Astrocyte (in vitro differentiated cells and primary cell): ENCODE data around the gene BPIFB3. TPM values are rescaled to one million over a fixed set of nuclear protein-coding genes. Genes with fewer than 3 reads are reported as not detected.

Source experiments
- DNase-seq: peaks from one replicate; pipeline ENCODE4 v3.0.0-alpha.2; 2010; ENCODE audit warnings: low read depth
- FAIRE-seq: peaks from 2 replicates; lab custom pipeline; 2011; peaks lifted over from hg19 to GRCh38; lab: Jason Lieb, UNC
- H2AFZ ChIP-seq: 2 replicates; pipeline ENCODE4 v1.6.0; 2012; ENCODE audit warnings: low read depth, low read length, inconsistent platforms
- H3K27ac ChIP-seq: 2 replicates; pipeline ENCODE4 v1.5.1; 2011; ENCODE audit warnings: low read depth, low read length, inconsistent platforms
- H3K27me3 ChIP-seq: 2 replicates; pipeline ENCODE4 v1.6.0; 2011; ENCODE audit warnings: low read length, inconsistent platforms; ENCODE audit not compliant: insufficient read depth
- H3K36me3 ChIP-seq: 2 replicates; pipeline ENCODE4 v1.5.1; 2011; ENCODE audit warnings: low read length, inconsistent platforms; ENCODE audit not compliant: insufficient read depth
- H3K4me1 ChIP-seq: 2 replicates; pipeline ENCODE4 v1.5.1; 2011; ENCODE audit warnings: low read length, inconsistent platforms; ENCODE audit not compliant: insufficient read depth
- H3K4me2 ChIP-seq: 2 replicates; pipeline ENCODE4 v1.6.0; 2012; ENCODE audit warnings: low read length, inconsistent platforms
- H3K4me3 ChIP-seq: 2 replicates; pipeline ENCODE4 v1.5.1; 2011; ENCODE audit warnings: low read depth, mild to moderate bottlenecking, low read length, inconsistent platforms; ENCODE audit not compliant: insufficient read depth
- H3K79me2 ChIP-seq: 2 replicates; pipeline ENCODE4 v1.6.0; 2012; ENCODE audit warnings: mild to moderate bottlenecking, low read length, inconsistent platforms; ENCODE audit not compliant: insufficient read depth
- H3K9ac ChIP-seq: 2 replicates; pipeline ENCODE4 v1.6.0; 2012; ENCODE audit warnings: mild to moderate bottlenecking, low read length, inconsistent platforms
- H3K9me3 ChIP-seq: 2 replicates; pipeline ENCODE4 v1.5.1; 2012; ENCODE audit warnings: low read depth, mild to moderate bottlenecking, low read length, inconsistent platforms; ENCODE audit not compliant: insufficient read depth
- H4K20me1 ChIP-seq: 2 replicates; pipeline ENCODE4 v1.6.0; 2012; ENCODE audit warnings: low read length, inconsistent platforms; ENCODE audit not compliant: insufficient read depth
- H3K27ac Mint-ChIP-seq: one replicate; pipeline ENCODE4 v1.8.0; 2021; ENCODE audit warnings: mild to moderate bottlenecking, mixed read lengths; ENCODE audit not compliant: unreplicated experiment
- H3K27me3 Mint-ChIP-seq: one replicate; pipeline ENCODE4 v1.8.0; 2021; ENCODE audit warnings: low read depth, mixed read lengths; ENCODE audit not compliant: unreplicated experiment
- H3K36me3 Mint-ChIP-seq: one replicate; pipeline ENCODE4 v1.8.0; 2021; ENCODE audit warnings: low read depth, mixed read lengths; ENCODE audit not compliant: unreplicated experiment
- H3K4me1 Mint-ChIP-seq: one replicate; pipeline ENCODE4 v1.8.0; 2021; ENCODE audit warnings: low read depth, mixed read lengths; ENCODE audit not compliant: unreplicated experiment
- H3K4me3 Mint-ChIP-seq: one replicate; pipeline ENCODE4 v1.8.0; 2021; ENCODE audit warnings: mild to moderate bottlenecking, moderate library complexity, mixed read lengths; ENCODE audit not compliant: unreplicated experiment
- H3K9me3 Mint-ChIP-seq: one replicate; pipeline ENCODE4 v1.8.0; 2021; ENCODE audit warnings: mild to moderate bottlenecking, mixed read lengths; ENCODE audit not compliant: unreplicated experiment
- EZH2 ChIP-seq: IDR thresholded peaks from 2 replicates; pipeline ENCODE4 v1.6.1; 2012; ENCODE audit warnings: mild to moderate bottlenecking, low read length, inconsistent platforms; ENCODE audit not compliant: insufficient read depth
- total RNA-seq: library from RNA; stranded (reverse); gene quantifications from 2 replicates; pipeline ENCODE4 v1.2.1, GENCODE V29; 2021
- TF ChIP-seq, protein P1 (sequence below): IDR thresholded peaks from 2 replicates; pipeline ENCODE4 v1.5.1; 2011; ENCODE audit warnings: low read depth, mild to moderate bottlenecking, inconsistent platforms, low read length, moderate library complexity; ENCODE audit not compliant: insufficient read depth

Gene BPIFB3
- total RNA-seq, 1 donor from 2014 or later, result not detected

GRCh38 chr20:33070111-33071053 lies 16.7 kb downstream of the BPIFB3 start:
- Histone ChIP-seq H4K20me1 (no peaks in the 10 kb centered on the region), H3K4me1 (no peaks in the 10 kb centered on the region), H3K79me2 (no peaks in the 10 kb centered on the region), H3K9me3 (no peaks in the 10 kb centered on the region), H2AFZ (no peak overlapping the region), H3K4me3 (no peak overlapping the region), H3K27me3 (peaks cover 2% of the 10 kb centered on the region), H3K9ac (no peak overlapping the region), H3K4me2 (no peak overlapping the region), H3K27ac (no peak overlapping the region), H3K36me3 (no peaks in the 10 kb centered on the region)
- DNase-seq (no peak), FAIRE-seq (no peak)
- H3K4me1 Mint-ChIP-seq, result no peaks in the 10 kb centered on the region
- H3K27ac Mint-ChIP-seq, result no peak overlapping the region
- H3K4me3 Mint-ChIP-seq, result no peak overlapping the region
- H3K27me3 Mint-ChIP-seq, result peaks cover 65% of the 10 kb centered on the region
- TF ChIP-seq, protein P1, sequence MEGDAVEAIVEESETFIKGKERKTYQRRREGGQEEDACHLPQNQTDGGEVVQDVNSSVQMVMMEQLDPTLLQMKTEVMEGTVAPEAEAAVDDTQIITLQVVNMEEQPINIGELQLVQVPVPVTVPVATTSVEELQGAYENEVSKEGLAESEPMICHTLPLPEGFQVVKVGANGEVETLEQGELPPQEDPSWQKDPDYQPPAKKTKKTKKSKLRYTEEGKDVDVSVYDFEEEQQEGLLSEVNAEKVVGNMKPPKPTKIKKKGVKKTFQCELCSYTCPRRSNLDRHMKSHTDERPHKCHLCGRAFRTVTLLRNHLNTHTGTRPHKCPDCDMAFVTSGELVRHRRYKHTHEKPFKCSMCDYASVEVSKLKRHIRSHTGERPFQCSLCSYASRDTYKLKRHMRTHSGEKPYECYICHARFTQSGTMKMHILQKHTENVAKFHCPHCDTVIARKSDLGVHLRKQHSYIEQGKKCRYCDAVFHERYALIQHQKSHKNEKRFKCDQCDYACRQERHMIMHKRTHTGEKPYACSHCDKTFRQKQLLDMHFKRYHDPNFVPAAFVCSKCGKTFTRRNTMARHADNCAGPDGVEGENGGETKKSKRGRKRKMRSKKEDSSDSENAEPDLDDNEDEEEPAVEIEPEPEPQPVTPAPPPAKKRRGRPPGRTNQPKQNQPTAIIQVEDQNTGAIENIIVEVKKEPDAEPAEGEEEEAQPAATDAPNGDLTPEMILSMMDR, result no peak
- TF ChIP-seq EZH2, result no peak
- no peaks in the 10 kb centered on the region for H3K36me3 Mint-ChIP-seq
- peaks cover 5% of the 10 kb centered on the region for H3K9me3 Mint-ChIP-seq

GRCh38 chr20:33071198-33071597 lies 17.5 kb downstream of the BPIFB3 start:
- Mint-ChIP-seq H3K36me3 (no peaks in the 10 kb centered on the region), H3K27me3 (peaks cover 71% of the 10 kb centered on the region), H3K27ac (no peak overlapping the region), H3K4me1 (no peaks in the 10 kb centered on the region), H3K4me3 (no peak overlapping the region), H3K9me3 (peaks cover 5% of the 10 kb centered on the region)
- H3K4me3 ChIP-seq, result no peak overlapping the region
- FAIRE-seq, result no peak
- H3K27ac ChIP-seq, result no peak overlapping the region
- TF ChIP-seq EZH2, result no peak
- TF ChIP-seq, protein P1, result no peak
- no peak overlapping the region for H3K9ac ChIP-seq
- no peak overlapping the region for H2AFZ ChIP-seq
- H4K20me1 ChIP-seq, result no peaks in the 10 kb centered on the region
- no peaks in the 10 kb centered on the region for H3K36me3 ChIP-seq
- no peaks in the 10 kb centered on the region for H3K4me1 ChIP-seq
- peaks cover 2% of the 10 kb centered on the region for H3K27me3 ChIP-seq
- DNase-seq, result no peak
- H3K4me2 ChIP-seq, result no peak overlapping the region
- H3K9me3 ChIP-seq, result no peaks in the 10 kb centered on the region
- H3K79me2 ChIP-seq, result no peaks in the 10 kb centered on the region

- H3K4me3 ChIP-seq, result no peak overlapping the region
- H3K4me2 ChIP-seq, result no peak overlapping the region
- H3K79me2 ChIP-seq, result no peaks in the 10 kb centered on the region
- DNase-seq (no peak), FAIRE-seq (no peak)
- TF ChIP-seq, protein P1, result no peak
- no peak for TF ChIP-seq EZH2
- no peak overlapping the region for H3K27ac ChIP-seq
- no peaks in the 10 kb centered on the region for H3K4me1 ChIP-seq
- no peaks in the 10 kb centered on the region for H3K36me3 ChIP-seq
- peaks cover 3% of the 10 kb centered on the region for H3K4me1 Mint-ChIP-seq
- H3K9me3 Mint-ChIP-seq, result peaks cover 5% of the 10 kb centered on the region
- H3K4me3 Mint-ChIP-seq, result no peak overlapping the region
- H3K27ac Mint-ChIP-seq, result no peak overlapping the region
- no peaks in the 10 kb centered on the region for H3K9me3 ChIP-seq
- no peaks in the 10 kb centered on the region for H3K36me3 Mint-ChIP-seq
- H3K27me3 Mint-ChIP-seq, result peaks cover 69% of the 10 kb centered on the region
- H3K9ac ChIP-seq, result no peak overlapping the region
- H4K20me1 ChIP-seq, result no peaks in the 10 kb centered on the region
- peaks cover 2% of the 10 kb centered on the region for H3K27me3 ChIP-seq
- no peak overlapping the region for H2AFZ ChIP-seq
These were observed 18.7 kb downstream of the BPIFB3 start for GRCh38 chr20:33072362-33072761.
